Diencephalon (tissue), 1 donor: Measurements from ENCODE around the gene MBL2. TPM values are rescaled to one million over a fixed set of nuclear protein-coding genes. Genes with fewer than 3 reads are reported as not detected.

Source experiments
- total RNA-seq: library from RNA; depleted of rRNA; stranded (reverse); fragments of >200 nt; gene quantifications from one replicate; pipeline ENCODE4 v1.2.3, GENCODE V29; 2014

Gene MBL2
- total RNA-seq = not detected

DNA sequence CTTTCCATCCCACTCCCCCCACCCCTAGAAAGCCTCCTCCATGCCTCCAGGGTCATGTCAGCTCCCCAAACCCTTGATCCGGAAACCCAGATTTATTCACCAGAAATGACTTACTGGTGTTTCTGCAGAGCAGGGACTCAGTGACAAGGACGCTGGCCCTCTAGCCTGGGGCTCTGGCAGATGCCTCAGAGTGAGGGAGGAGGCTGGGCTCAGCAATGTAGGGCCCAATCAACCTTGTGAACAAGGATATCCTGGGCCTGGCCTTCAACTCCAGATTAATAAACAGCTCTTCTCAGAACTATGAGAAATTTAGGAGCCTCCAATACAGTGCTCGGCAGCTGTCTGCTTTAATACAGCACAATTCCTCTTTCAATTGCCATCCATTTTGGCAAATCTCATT is at the start of gene MBL2:
MBL2 (minus strand) TSS at position 162 of the 400 bp plus-strand sequence. CDS start 1,149 bp downstream, outside the sequence.

